ENCODE data around the gene FGF1.

The FGF1 gene

GRCh38 chr5:142645456-142645855 lies 40.4 kb downstream of the FGF1 start:
- no peak for DNase-seq (ENCODE audit: insufficient read length, low spot score)
- FAIRE-seq = no peak
- TF ChIP-seq CTCF (IDR thresholded peaks at IDR 0.05; ENCODE audit: insufficient read depth, missing control alignments) = no peak

- TF ChIP-seq CTCF (IDR thresholded peaks at IDR 0.05; ENCODE audit: insufficient read depth, missing control alignments) = no peak
- FAIRE-seq (no peak), DNase-seq (ENCODE audit: insufficient read length, low spot score) (no peak)
Observed at GRCh38 chr5:142644640-142645361, 41.1 kb downstream of the FGF1 start.

GRCh38 chr5:142644127-142644526 lies 41.8 kb downstream of the FGF1 start:
- DNase-seq (ENCODE audit: insufficient read length, low spot score) = no peak
- no peak for TF ChIP-seq CTCF (IDR thresholded peaks at IDR 0.05; ENCODE audit: insufficient read depth, missing control alignments)
- FAIRE-seq = no peak

GRCh38 chr5:142643634-142644033 lies 42.3 kb downstream of the FGF1 start:
- no peak for TF ChIP-seq CTCF (IDR thresholded peaks at IDR 0.05; ENCODE audit: insufficient read depth, missing control alignments)
- FAIRE-seq (no peak), DNase-seq (ENCODE audit: insufficient read length, low spot score) (no peak)

- DNase-seq (ENCODE audit: insufficient read length, low spot score) (no peak), FAIRE-seq (no peak)
- TF ChIP-seq CTCF (IDR thresholded peaks at IDR 0.05; ENCODE audit: insufficient read depth, missing control alignments) = no peak
Observed at GRCh38 chr5:142642427-142642826, 43.5 kb downstream of the FGF1 start.

GRCh38 chr5:142641711-142642110 lies 44.2 kb downstream of the FGF1 start:
- no peak for DNase-seq (ENCODE audit: insufficient read length, low spot score)
- TF ChIP-seq CTCF (IDR thresholded peaks at IDR 0.05; ENCODE audit: insufficient read depth, missing control alignments) = no peak
- no peak for FAIRE-seq

GRCh38 chr5:142640316-142641005 lies 45.4 kb downstream of the FGF1 start:
- no peak for FAIRE-seq
- no peak for DNase-seq (ENCODE audit: insufficient read length, low spot score)

More at GRCh38 chr5:142640316-142641005, 45.4 kb downstream of the FGF1 start:
- no peak for TF ChIP-seq CTCF (IDR thresholded peaks at IDR 0.05; ENCODE audit: insufficient read depth, missing control alignments)

Data from D721Med (cell line).